GM23338 (cell line): ENCODE results near the gene NINJ2. TPM values are rescaled to one million over a fixed set of nuclear protein-coding genes. Genes with fewer than 3 reads are reported as not detected.

Experiments used
- ATAC-seq: fragments of 200-7000 bp; cut with Tn5 transposase; 3 replicates; pipeline ENCODE4 v1.9.1; 2020
- DNase-seq: peaks from one replicate; pipeline ENCODE4 v3.0.0-alpha.2; 2015; ENCODE audit warnings: low spot score
- H2AFZ ChIP-seq: fragments of 200-600 bp; sonication (generic); 2 replicates; pipeline ENCODE4 v1.8.0; 2016; ENCODE audit warnings: antibody characterized with exemption, mild to moderate bottlenecking, moderate library complexity
- H3F3A ChIP-seq: fragments of 200-600 bp; sonication (generic); replicated peaks from 2 replicates; pipeline ENCODE4 v1.8.0; 2017; ENCODE audit warnings: antibody characterized with exemption, mixed run types, low read depth
- H3K27ac ChIP-seq: fragments of 200-600 bp; sonication (generic); 2 replicates; pipeline ENCODE4 v1.6.1; 2016; ENCODE audit warnings: low read depth
- H3K27me3 ChIP-seq: fragments of 200-600 bp; sonication (generic); 2 replicates; pipeline ENCODE4 v1.8.0; 2016; ENCODE audit warnings: mild to moderate bottlenecking, mixed run types, moderate library complexity; ENCODE audit not compliant: insufficient read depth
- H3K36me3 ChIP-seq: fragments of 200-600 bp; sonication (generic); 2 replicates; pipeline ENCODE4 v1.8.0; 2016; ENCODE audit warnings: mild to moderate bottlenecking; ENCODE audit not compliant: insufficient read depth
- H3K4me1 ChIP-seq: fragments of 200-600 bp; sonication (generic); 2 replicates; pipeline ENCODE4 v1.8.0; 2016; ENCODE audit warnings: mild to moderate bottlenecking, moderate library complexity; ENCODE audit not compliant: insufficient read depth
- H3K4me2 ChIP-seq: fragments of 200-600 bp; sonication (generic); 2 replicates; pipeline ENCODE4 v1.7.1; 2017; ENCODE audit warnings: mixed run types
- H3K4me3 ChIP-seq: fragments of 200-600 bp; sonication (generic); 2 replicates; pipeline ENCODE4 v1.6.1; 2016; ENCODE audit warnings: mixed run types
- H3K79me2 ChIP-seq: fragments of 200-600 bp; sonication (generic); replicated peaks from 2 replicates; pipeline ENCODE4 v1.8.0; 2017; ENCODE audit warnings: mild to moderate bottlenecking; ENCODE audit not compliant: insufficient read depth
- H3K9me2 ChIP-seq: fragments of 200-600 bp; sonication (generic); 2 replicates; pipeline ENCODE4 v1.8.0; 2017; ENCODE audit not compliant: insufficient read depth
- H4K20me1 ChIP-seq: fragments of 200-600 bp; sonication (generic); replicated peaks from 2 replicates; pipeline ENCODE4 v1.8.0; 2017; ENCODE audit warnings: mild to moderate bottlenecking; ENCODE audit not compliant: insufficient read depth
- H3K27ac Mint-ChIP-seq: 2 replicates; pipeline ENCODE4 v1.8.0; 2020; ENCODE audit warnings: inconsistent platforms, mild to moderate bottlenecking, moderate library complexity, mixed read lengths
- H3K27me3 Mint-ChIP-seq: 3 replicates; pipeline ENCODE4 v1.8.0; 2022; ENCODE audit warnings: low read depth, mild to moderate bottlenecking, moderate library complexity, mixed read lengths, inconsistent platforms; ENCODE audit not compliant: insufficient read depth, poor library complexity
- H3K36me3 Mint-ChIP-seq: 3 replicates; pipeline ENCODE4 v1.8.0; 2021; ENCODE audit warnings: low read depth, mild to moderate bottlenecking, inconsistent platforms, moderate library complexity, mixed read lengths
- H3K4me1 Mint-ChIP-seq: 3 replicates; pipeline ENCODE4 v1.8.0; 2020; ENCODE audit warnings: mild to moderate bottlenecking, inconsistent platforms, mixed read lengths
- H3K4me3 Mint-ChIP-seq: 3 replicates; pipeline ENCODE4 v1.8.0; 2021; ENCODE audit warnings: moderate library complexity, mild to moderate bottlenecking, inconsistent platforms, mixed read lengths
- H3K9me3 Mint-ChIP-seq: 3 replicates; pipeline ENCODE4 v1.8.0; 2020; ENCODE audit warnings: moderate library complexity, mild to moderate bottlenecking, inconsistent platforms, mixed read lengths
- CREB1 ChIP-seq: fragments of 250-450 bp; sonication (Bioruptor Pico); IDR thresholded peaks from 2 replicates; pipeline ENCODE4 v1.5.0; 2020; ENCODE audit warnings: low read depth, mild to moderate bottlenecking, moderate library complexity
- CTCF ChIP-seq, 2 experiments: fragments of 200-600 bp in 1 of 2; sonication (generic) in 1 of 2; conservative IDR thresholded peaks; 2 replicates each; pipeline versions ENCODE4 v1.5.1 to v1.6.1; 2016 to 2017; ENCODE audit warnings: antibody characterized with exemption in 2 of 2, low read depth in 2 of 2, mild to moderate bottlenecking in 2 of 2, moderate library complexity in 1 of 2
- ETS1 ChIP-seq: IDR thresholded peaks from 2 replicates; pipeline ENCODE4 v1.6.1; 2016; ENCODE audit warnings: antibody characterized with exemption
- EZH2 ChIP-seq: fragments of 200-600 bp; sonication (generic); IDR thresholded peaks from one replicate; pipeline ENCODE4 v1.8.0; 2017; ENCODE audit warnings: antibody characterized with exemption, mild to moderate bottlenecking, low read depth; ENCODE audit not compliant: unreplicated experiment
- EZH2phosphoT487 ChIP-seq: fragments of 200-600 bp; sonication (generic); IDR thresholded peaks from one replicate; pipeline ENCODE4 v1.8.1; 2018; ENCODE audit warnings: antibody characterized with exemption; ENCODE audit not compliant: unreplicated experiment
- JUNB ChIP-seq: IDR thresholded peaks from one replicate; pipeline ENCODE4 v1.6.1; 2016; ENCODE audit warnings: antibody characterized with exemption; ENCODE audit not compliant: unreplicated experiment
- NANOG ChIP-seq: IDR thresholded peaks from 2 replicates; pipeline ENCODE4 v1.6.1; 2016; ENCODE audit warnings: antibody characterized with exemption, borderline replicate concordance
- POLR2AphosphoS5 ChIP-seq: IDR thresholded peaks from 2 replicates; pipeline ENCODE4 v1.6.1; 2016; ENCODE audit warnings: antibody characterized with exemption, low read depth
- REST ChIP-seq: IDR thresholded peaks from one replicate; pipeline ENCODE4 v1.6.1; 2018; ENCODE audit warnings: antibody characterized with exemption; ENCODE audit not compliant: unreplicated experiment
- STAT1 ChIP-seq: IDR thresholded peaks from one replicate; pipeline ENCODE4 v1.6.1; 2016; ENCODE audit warnings: antibody characterized with exemption; ENCODE audit not compliant: unreplicated experiment
- ZNF114 ChIP-seq: fragments of 250-450 bp; sonication (Bioruptor Pico); IDR thresholded peaks from 2 replicates; pipeline ENCODE4 v1.5.0; 2020; ENCODE audit warnings: mild to moderate bottlenecking, moderate library complexity
- ZNF331 ChIP-seq: fragments of 250-450 bp; sonication (Bioruptor Pico); IDR thresholded peaks from 2 replicates; pipeline ENCODE4 v1.5.0; 2020; ENCODE audit warnings: low read depth, mild to moderate bottlenecking, moderate library complexity
- ZNF462 ChIP-seq: fragments of 250-450 bp; sonication (Bioruptor Pico); IDR thresholded peaks from 2 replicates; pipeline ENCODE4 v1.5.0; 2020; ENCODE audit warnings: mild to moderate bottlenecking, moderate library complexity
- polyA plus RNA-seq: library from polyadenylated mRNA; unstranded; fragments of >200 nt; fragmentation: Nextera tagmentation; extraction: Ambion mirVana; gene quantifications from 2 replicates; pipeline ENCODE4 v1.2.1, GENCODE V29; 2016
- total RNA-seq: library from RNA; depleted of rRNA; stranded (reverse); fragments of >200 nt; shearing (Covaris generic); gene quantifications from 2 replicates; pipeline ENCODE4 v1.2.3, GENCODE V29; 2014

The NINJ2 gene
- total and polyA plus RNA-seq, 2 experiments from 2014 or later, result 0.94 to 2.6 TPM

GRCh38 chr12:661720-662486 is 1.3 kb downstream of the NINJ2 start:
- no peak overlapping the region for H3K4me3 ChIP-seq
- H3K36me3 Mint-ChIP-seq, result no peaks in the 10 kb centered on the region
- ATAC-seq, result no peak
- H3K27me3 Mint-ChIP-seq, result peaks cover 10% of the 10 kb centered on the region
- no peak overlapping the region for H3K27ac Mint-ChIP-seq
- H3K9me2 ChIP-seq, result no peaks in the 10 kb centered on the region
- no peak overlapping the region for H3K4me3 Mint-ChIP-seq
- H3K4me1 Mint-ChIP-seq, result peaks cover 5% of the 10 kb centered on the region
- H3K9me3 Mint-ChIP-seq, result no peaks in the 10 kb centered on the region
- no peaks in the 10 kb centered on the region for H3K79me2 ChIP-seq
- H3K4me1 ChIP-seq, result 0 out of 2 replicates have a peak, but pooled peaks cover 3% of the 10 kb centered on the region
- no peak overlapping the region for H3K27ac ChIP-seq
- peak overlapping the region; percentile 72 for H2AFZ ChIP-seq
- H3K27me3 ChIP-seq, result no peaks in the 10 kb centered on the region
- no peak for DNase-seq
- no peak for TF ChIP-seq NANOG
- TF ChIP-seq ZNF462, result no peak
- TF ChIP-seq STAT1, result no peak
- TF ChIP-seq CTCF (conservative IDR thresholded peaks at IDR 0.05; ENCODE audit: low read depth in 2 of 2), result no peak
- TF ChIP-seq EZH2, result no peak
- TF ChIP-seq ZNF331 (CRISPR knock-in tag), result no peak
- no peak for TF ChIP-seq REST
- TF ChIP-seq CREB1 (CRISPR knock-in tag), result no peak
- TF ChIP-seq ETS1, result no peak
- TF ChIP-seq JUNB, result no peak
- TF ChIP-seq EZH2phosphoT487, result no peak
- no peak for TF ChIP-seq POLR2AphosphoS5
- TF ChIP-seq ZNF114 (CRISPR knock-in tag), result no peak
- no peaks in the 10 kb centered on the region for H3K36me3 ChIP-seq
- no peaks in the 10 kb centered on the region for H3F3A ChIP-seq
- H4K20me1 ChIP-seq, result no peaks in the 10 kb centered on the region
- no peak overlapping the region for H3K4me2 ChIP-seq
